GM12878 (cell line): ENCODE results near the gene AP5B1. TPM values are rescaled to one million over a fixed set of nuclear protein-coding genes. Genes with fewer than 3 reads are reported as not detected.

Experiments
- ATAC-seq: fragments of 200-7000 bp; cut with Tn5 transposase; 3 replicates; pipeline ENCODE4 v1.9.1; 2020; ENCODE audit warnings: mild to moderate bottlenecking, moderate library complexity
- BruUV-seq: library from RNA; stranded (reverse); fragments of 400-500 nt; replicated peaks from 2 replicates; lab custom pipeline; 2021; lab: Mats Ljungman, UMichigan
- CTCF ChIA-PET: fragments of 300-600 bp; sonication (Branson Sonifier 250); formaldehyde crosslinking; extraction: SDS; loops from one replicate; lab custom pipeline; 2021; ENCODE audit warnings: inconsistent platforms; lab: Yijun Ruan, JAX
- POLR2A ChIA-PET: fragments of 350-600 bp; formaldehyde crosslinking; extraction: SDS; loops from one replicate; lab custom pipeline; 2021; ENCODE audit warnings: inconsistent platforms; lab: Charles Lee
- RAD21 ChIA-PET: fragments of 300-600 bp; sonication (Branson Sonifier 250); formaldehyde crosslinking; loops from one replicate; lab custom pipeline; 2023; ENCODE audit warnings: antibody characterized with exemption; ENCODE audit not compliant: unreplicated experiment; lab: Charles Lee
- SMC1A ChIA-PET: fragments of 300-600 bp; sonication (Branson Sonifier 250); formaldehyde crosslinking; loops from one replicate; lab custom pipeline; 2023; ENCODE audit not compliant: unreplicated experiment, uncharacterized antibody; lab: Charles Lee
- DNase-seq: peaks from one replicate; pipeline ENCODE4 v3.0.0-alpha.2; 2011; ENCODE audit warnings: low read depth, low spot score
- FAIRE-seq: peaks from 3 replicates; lab custom pipeline; 2011; peaks lifted over from hg19 to GRCh38; lab: Jason Lieb, UNC
- H2AFZ ChIP-seq: 2 replicates; pipeline ENCODE4 v1.6.0; 2011; ENCODE audit warnings: low read depth, low read length, control low read depth; ENCODE audit not compliant: control insufficient read depth
- H3K27ac ChIP-seq: 2 replicates; pipeline ENCODE4 v1.5.1; 2011; ENCODE audit warnings: control low read depth; ENCODE audit not compliant: control insufficient read depth, insufficient read depth
- H3K27me3 ChIP-seq, 2 experiments: replicated peaks in 1 of 2; 2 replicates each; pipeline versions ENCODE4 v1.6.0 to v1.6.1; 2011; ENCODE audit warnings: low read length in 1 of 2; ENCODE audit not compliant: control insufficient read depth in 2 of 2, insufficient read depth in 2 of 2
- H3K36me3 ChIP-seq, 2 experiments: 2 replicates each; pipeline ENCODE4 v1.5.1; 2011; ENCODE audit warnings: low read length in 1 of 2; ENCODE audit not compliant: control insufficient read depth in 2 of 2, insufficient read depth in 2 of 2
- H3K4me1 ChIP-seq: 2 replicates; pipeline ENCODE4 v1.6.1; 2011; ENCODE audit warnings: mild to moderate bottlenecking, low read length, moderate library complexity, mixed read lengths; ENCODE audit not compliant: control insufficient read depth, insufficient read depth
- H3K4me2 ChIP-seq: 2 replicates; pipeline ENCODE4 v1.6.0; 2011; ENCODE audit warnings: control low read depth; ENCODE audit not compliant: control insufficient read depth, insufficient read depth
- H3K4me3 ChIP-seq: fragments of 200-600 bp; sonication (generic); 2 replicates; pipeline ENCODE4 v1.5.1; 2016
- H3K79me2 ChIP-seq: 2 replicates; pipeline ENCODE4 v1.6.0; 2011; ENCODE audit warnings: low read length; ENCODE audit not compliant: control insufficient read depth, insufficient read depth
- H3K9ac ChIP-seq: 2 replicates; pipeline ENCODE4 v1.8.0; 2011; ENCODE audit warnings: low read length, control low read depth, mixed read lengths; ENCODE audit not compliant: control insufficient read depth, insufficient read depth
- H3K9me3 ChIP-seq: replicated peaks from 3 replicates; pipeline ENCODE4 v1.5.1; 2011; ENCODE audit warnings: mild to moderate bottlenecking, low read length; ENCODE audit not compliant: control insufficient read depth, insufficient read depth
- H4K20me1 ChIP-seq: 2 replicates; pipeline ENCODE4 v1.6.0; 2011; ENCODE audit not compliant: control insufficient read depth, insufficient read depth
- CBX5 ChIP-seq: sonication (generic); IDR thresholded peaks from 2 replicates; pipeline ENCODE4 v1.6.1; 2016; ENCODE audit warnings: low read depth, moderate library complexity, mild to moderate bottlenecking, inconsistent platforms
- CUX1 ChIP-seq: IDR thresholded peaks from 2 replicates; pipeline ENCODE4 v1.6.1; 2012; ENCODE audit warnings: improper control_type of control experiment, low read depth, low read length; ENCODE audit not compliant: insufficient replicate concordance
- HCFC1 ChIP-seq: fragments of 150-350 bp; IDR thresholded peaks from 2 replicates; pipeline ENCODE4 v1.6.1; 2014; ENCODE audit warnings: low read length
- RCOR1 ChIP-seq: conservative IDR thresholded peaks from 2 replicates; pipeline ENCODE4 v1.6.1; 2012; ENCODE audit warnings: low read depth, low read length, improper control_type of control experiment
- SIN3A ChIP-seq: IDR thresholded peaks from 2 replicates; pipeline ENCODE4 v1.6.1; 2012; ENCODE audit warnings: low read depth, low read length, improper control_type of control experiment
- SMC3 ChIP-seq: IDR thresholded peaks from 2 replicates; pipeline ENCODE4 v1.6.1; 2011; ENCODE audit warnings: low read length, improper control_type of control experiment, borderline replicate concordance
- SRF ChIP-seq, 2 experiments: IDR thresholded peaks; 2 replicates each; pipeline ENCODE4 v1.6.1; 2011; ENCODE audit warnings: low read depth in 2 of 2, low read length in 2 of 2, mild to moderate bottlenecking in 1 of 2, moderate library complexity in 1 of 2
- ZBTB11 ChIP-seq: fragments of 450-650 bp; formaldehyde crosslinking; IDR thresholded peaks from 2 replicates; pipeline ENCODE4 v1.5.0; 2022; ENCODE audit warnings: mild to moderate bottlenecking, missing genetic modification characterization
- ZZZ3 ChIP-seq: IDR thresholded peaks from 2 replicates; pipeline ENCODE4 v1.6.1; 2011; ENCODE audit warnings: low read depth; ENCODE audit not compliant: control insufficient read depth, insufficient read length
- WGBS: methylation state at CpG from one replicate; pipeline ENCODE4 v1.1.6; 2016; ENCODE audit warnings: low lambda C conversion rate; ENCODE audit not compliant: insufficient replicate concordance, insufficient coverage; ENCODE audit errors: missing lambda C conversion rate; 5-methylcytosine and 5-hydroxymethylcytosine counted together
- in situ Hi-C: fragments of 300-500 bp; cut with MboI; formaldehyde crosslinking; loops from 9 replicates; pipeline ENCODE4 v1.14.3; 2018; ENCODE audit warnings: mixed read lengths
- intact Hi-C: fragments of 100-400 bp; cut with micrococcal nuclease; formaldehyde crosslinking; loops from one replicate; pipeline ENCODE4 v1.14.2; 2022; ENCODE audit not compliant: unreplicated experiment
- polyA plus RNA-seq, 11 experiments: library from polyadenylated mRNA; depleted of rRNA in 4 of 11; unstranded in 6 of 11; stranded (reverse) in 5 of 11; fragments of >200 nt; fragmentation: Nextera tagmentation in 4 of 11; fragmentation: Illumina TruSeq in 1 of 11; extraction: Ambion mirVana in 4 of 11; extraction: Trizol in 1 of 11; gene quantifications; 1 replicate in 1 of 11; 2 replicates in 10 of 11; pipeline versions ENCODE4 v1.2.1 to v1.2.3, GENCODE V29; 2011 to 2016; ENCODE audit warnings: inconsistent platforms in 2 of 11, missing spikeins in 2 of 11, low read depth in 1 of 11
- total RNA-seq, 4 experiments: library from RNA; depleted of rRNA in 3 of 4; stranded (reverse); fragments of >200 nt in 3 of 4; fragmentation: Illumina TruSeq in 1 of 4; extraction: Trizol in 1 of 4; gene quantifications; 2 replicates each; pipeline versions ENCODE4 v1.2.1 to v1.2.3, GENCODE V29; 2013 to 2021

AP5B1 gene
- total and polyA plus RNA-seq, 10 of the 15 experiments (the other 5 are each of a cell fraction or from before 2014, with no cell fraction given): 0.47 to 13.1 (median 4.8) TPM

GRCh38 chr11:65814131-65814985 is 33.6 kb upstream of the AP5B1 start:
- Histone ChIP-seq H3K79me2 (no peaks in the 10 kb centered on the region), H3K9ac (no peak overlapping the region), H3K4me3 (no peak overlapping the region), H3K27ac (no peak overlapping the region), H3K9me3 (no peaks in the 10 kb centered on the region), H2AFZ (no peak overlapping the region), H3K36me3 (no peaks in the 10 kb centered on the region), H3K27me3 (no peaks in the 10 kb centered on the region; a peak in 1 of 4 replicates), H4K20me1 (no peaks in the 10 kb centered on the region), H3K4me2 (no peak overlapping the region), H3K4me1 (peaks cover 3% of the 10 kb centered on the region; the same call in 1 of the 2 replicates)
- no peak for ATAC-seq
- CTCF ChIA-PET: interaction anchor here (1.8 to 7.2 kb wide), 4 partner anchors 11 to 44 kb away, joined by 11 to 192 read pairs (median 24); partner anchors contain the start of gene AP5B1
- in situ Hi-C loops: no loop called here
- DNase-seq: no peak
- POLR2A ChIA-PET: interaction anchor here (1.2 to 1.5 kb wide), 3 partner anchors 14 to 34 kb away, joined by 4 to 5 read pairs (median 5); no protein-coding TSS in a partner anchor
- SMC1A ChIA-PET: interaction anchor here (0.9 to 5.3 kb wide), 3 partner anchors 34 to 37 kb away, joined by 3 to 41 read pairs (median 3); no protein-coding TSS in a partner anchor
- BruUV-seq: no TSS peak
- FAIRE-seq: no peak
- RAD21 ChIA-PET: interaction anchor here (1.5 to 2.1 kb wide), 2 partner anchors 25 to 34 kb away, joined by 3 to 7 read pairs; no protein-coding TSS in a partner anchor
- intact Hi-C loops: no loop called here
- WGBS: 51% methylated on average over 18 of the region's 18 CpGs
- TF ChIP-seq ZZZ3 (no peak), HCFC1 (no peak), ZBTB11 (CRISPR knock-in tag) (no peak), SRF (IDR thresholded peaks at IDR 0.05; ENCODE audit: low read depth in 2 of 2, low read length in 2 of 2) (no peak), SIN3A (no peak), CBX5 (no peak), RCOR1 (no peak), CUX1 (no peak), SMC3 (no peak)
